A549 (cell line): ENCODE results near the gene RPS14. TPM values are rescaled to one million over a fixed set of nuclear protein-coding genes. Genes with fewer than 3 reads are reported as not detected.

Experiments
- ATAC-seq, 2 experiments: fragments of 200-7000 bp in 1 of 2; fragments of >200 bp in 1 of 2; cut with Nextera tagmentation in 1 of 2; cut with Tn5 transposase in 1 of 2; 3 replicates each; pipeline versions ENCODE4 v1.8.0 to v1.9.1; 2018 to 2020; ENCODE audit warnings: mild to moderate bottlenecking in 1 of 2, moderate library complexity in 1 of 2
- CTCF ChIA-PET: fragments of 300-600 bp; sonication (Branson Sonifier 250); formaldehyde crosslinking; extraction: SDS; loops from one replicate; lab custom pipeline; 2021; ENCODE audit warnings: antibody characterized with exemption, inconsistent platforms; lab: Yijun Ruan, JAX
- POLR2A ChIA-PET: fragments of 350-600 bp; formaldehyde crosslinking; extraction: SDS; loops from one replicate; lab custom pipeline; 2021; ENCODE audit warnings: antibody characterized with exemption, inconsistent platforms; lab: Yijun Ruan, JAX
- DNase-seq, 2 experiments: peaks; one replicate each; pipeline versions ENCODE4 v3.0.0 to v3.0.0-alpha.2; 2011 to 2016; ENCODE audit warnings: low read depth in 1 of 2, low spot score in 1 of 2
- FAIRE-seq: peaks from 2 replicates; lab custom pipeline; 2011; peaks lifted over from hg19 to GRCh38; lab: Jason Lieb, UNC
- H3K27ac ChIP-seq, 2 experiments: fragments of >200 bp; sonication (Bioruptor Twin); formaldehyde crosslinking; 3 replicates each; pipeline ENCODE4 v1.5.1; 2016 to 2017
- H3K4me1 ChIP-seq: fragments of >200 bp; sonication (Bioruptor Twin); formaldehyde crosslinking; 3 replicates; pipeline ENCODE4 v1.6.1; 2016
- H3K4me2 ChIP-seq: fragments of >200 bp; sonication (Bioruptor Twin); formaldehyde crosslinking; 3 replicates; pipeline ENCODE4 v1.6.1; 2016
- H3K4me3 ChIP-seq: fragments of >200 bp; sonication (Bioruptor Twin); formaldehyde crosslinking; 3 replicates; pipeline ENCODE4 v1.5.1; 2016
- H3K9me3 ChIP-seq: fragments of >200 bp; sonication (Bioruptor Twin); formaldehyde crosslinking; 3 replicates; pipeline ENCODE4 v1.6.1; 2016
- BHLHE40 ChIP-seq: IDR thresholded peaks from 2 replicates; pipeline ENCODE4 v1.6.1; 2012; ENCODE audit warnings: low read depth, low read length, inconsistent platforms
- CTCF ChIP-seq: fragments of >200 bp; sonication (Bioruptor Twin); formaldehyde crosslinking; IDR thresholded peaks from 3 replicates; pipeline ENCODE4 v1.5.1; 2016
- E2F6 ChIP-seq: IDR thresholded peaks from 2 replicates; pipeline ENCODE4 v1.6.1; 2012; ENCODE audit warnings: low read depth, borderline replicate concordance
- FOSL2 ChIP-seq, 2 experiments: fragments of 450-650 bp in 1 of 2; fragments of >200 bp in 1 of 2; sonication (Bioruptor Twin) in 1 of 2; formaldehyde crosslinking; IDR thresholded peaks; 2 replicates each; pipeline versions ENCODE4 v1.5.0 to v1.6.1; 2016 to 2020; ENCODE audit warnings: mild to moderate bottlenecking in 1 of 2, moderate library complexity in 1 of 2
- GATA3 ChIP-seq: IDR thresholded peaks from 2 replicates; pipeline ENCODE4 v1.6.1; 2012; ENCODE audit warnings: borderline replicate concordance
- KDM1A ChIP-seq: fragments of 200-600 bp; sonication (generic); IDR thresholded peaks from 2 replicates; pipeline ENCODE4 v1.6.1; 2016; ENCODE audit warnings: low read depth, mild to moderate bottlenecking
- MAX ChIP-seq: IDR thresholded peaks from 2 replicates; pipeline ENCODE4 v1.6.1; 2012
- MYC ChIP-seq: IDR thresholded peaks from 2 replicates; pipeline ENCODE4 v1.6.1; 2012; ENCODE audit warnings: mild to moderate bottlenecking, inconsistent platforms, low read length, improper control_type of control experiment, borderline replicate concordance
- NPAS2 ChIP-seq: fragments of 250-450 bp; sonication (Bioruptor Pico); IDR thresholded peaks from 2 replicates; pipeline ENCODE4 v1.8.0; 2022; ENCODE audit warnings: mild to moderate bottlenecking, moderate library complexity, borderline replicate concordance
- PBX3 ChIP-seq: IDR thresholded peaks from 2 replicates; pipeline ENCODE4 v1.6.1; 2012
- POLR2A ChIP-seq: IDR thresholded peaks from 2 replicates; pipeline ENCODE4 v1.6.1; 2012; ENCODE audit warnings: mild to moderate bottlenecking, low read length
- RAD21 ChIP-seq, 2 experiments: fragments of >200 bp in 1 of 2; sonication (Bioruptor Twin) in 1 of 2; formaldehyde crosslinking in 1 of 2; IDR thresholded peaks in 1 of 2; conservative IDR thresholded peaks in 1 of 2; 2 replicates in 1 of 2; 3 replicates in 1 of 2; pipeline ENCODE4 v1.6.1; 2012 to 2018; ENCODE audit warnings: inconsistent platforms in 1 of 2
- RFX5 ChIP-seq: fragments of 450-650 bp; IDR thresholded peaks from 2 replicates; pipeline ENCODE4 v1.7.1; 2014; ENCODE audit warnings: antibody characterized with exemption, mild to moderate bottlenecking, moderate library complexity
- RNF2 ChIP-seq: fragments of 200-600 bp; sonication (generic); IDR thresholded peaks from 2 replicates; pipeline ENCODE4 v1.6.1; 2016; ENCODE audit warnings: low read depth, mild to moderate bottlenecking, antibody characterized with exemption, moderate library complexity, borderline replicate concordance
- SMC3 ChIP-seq: fragments of >200 bp; sonication (Bioruptor Twin); formaldehyde crosslinking; IDR thresholded peaks from 3 replicates; pipeline ENCODE4 v1.6.1; 2018; ENCODE audit warnings: inconsistent platforms
- TP53 ChIP-seq: fragments of 250-450 bp; sonication (Bioruptor Pico); IDR thresholded peaks from 2 replicates; pipeline ENCODE4 v1.5.0; 2021; ENCODE audit warnings: mild to moderate bottlenecking, moderate library complexity
- WGBS: methylation state at CpG from one replicate; pipeline ENCODE4 v1.1.6; 2017; ENCODE audit errors: missing lambda C conversion rate; 5-methylcytosine and 5-hydroxymethylcytosine counted together
- polyA plus RNA-seq, 4 experiments: library from polyadenylated mRNA; depleted of rRNA in 3 of 4; stranded (reverse); fragments of >200 nt; fragmentation: RNase III in 1 of 4; extraction: RNeasy Plus Mini Kit Qiagen cat#74134 plus additional on column Dnase treatment in 1 of 4; gene quantifications; 2 replicates in 3 of 4; 3 replicates in 1 of 4; pipeline ENCODE4 v1.2.3, GENCODE V29; 2011 to 2017

The RPS14 gene
- polyA plus RNA-seq, 2 of the 4 experiments (the other 2 are of a cell fraction), result 3,794 to 3,799 TPM

GRCh38 chr5:150438873-150439546 is 10.5 kb downstream of the RPS14 start:
- WGBS, result 49% methylated on average over 4 of the region's 4 CpGs

GRCh38 chr5:150436141-150436680 is 13.3 kb downstream of the RPS14 start:
- TF ChIP-seq MAX (peak; percentile 79), RAD21 (conservative IDR thresholded peaks at IDR 0.05 in 1 of 2, IDR thresholded peaks at IDR 0.05 in 1 of 2) (peak; percentile 88 to 91), POLR2A (no peak), RFX5 (peak; percentile 29; the same call in 1 of the 2 replicates), FOSL2 (IDR thresholded peaks at IDR 0.05) (no peak), FOSL2 (CRISPR knock-in tag; IDR thresholded peaks at IDR 0.05) (peak; percentile 51; the same call in 1 of the 2 replicates), NPAS2 (CRISPR knock-in tag) (no peak), CTCF (peak; percentile 87), TP53 (CRISPR knock-in tag) (no peak), KDM1A (no peak), GATA3 (no peak), PBX3 (no peak), SMC3 (peak; percentile 86), BHLHE40 (no peak), MYC (0 out of 2 replicates have a peak, but pooled peaks have one; percentile 39)
- ATAC-seq (peak; percentile 86 to 88), FAIRE-seq (no peak), DNase-seq (peak; percentile 88 to 95)
- no peak overlapping the region for H3K4me3 ChIP-seq
- no peaks in the 10 kb centered on the region for H3K4me1 ChIP-seq
- no peak overlapping the region for H3K27ac ChIP-seq
- no peaks in the 10 kb centered on the region for H3K9me3 ChIP-seq
- H3K4me2 ChIP-seq, result peak overlapping the region; percentile 34; the same call in 1 of the 3 replicates
- CTCF ChIA-PET, result interaction anchor here (0.6 to 3.3 kb wide), 30 partner anchors 9 to 445 kb away, joined by 3 to 14 read pairs (median 4); partner anchors contain the start of gene RPS14
- POLR2A ChIA-PET, result interaction anchor here (0.5 to 1.0 kb wide), 3 partner anchors 14 to 204 kb away, joined by 3 to 10 read pairs (median 4); partner anchors contain the start of gene SYNPO
- WGBS, result 27% methylated on average over 10 of the region's 13 CpGs

More at GRCh38 chr5:150438873-150439546, 10.5 kb downstream of the RPS14 start:
- POLR2A ChIA-PET, result interaction anchor here (1.1 kb wide), 1 partner anchor 11 kb away, joined by 3 read pairs; no protein-coding TSS in a partner anchor
- no peak for FAIRE-seq
- H3K4me3 ChIP-seq, result no peak overlapping the region
- peak; percentile 68 to 83 for DNase-seq
- peak; percentile 55 to 67; a peak in 4 of 6 replicates for ATAC-seq
- H3K4me1 ChIP-seq, result 0 out of 3 replicates have a peak, but pooled peaks cover 4% of the 10 kb centered on the region
- no peaks in the 10 kb centered on the region for H3K9me3 ChIP-seq
- TF ChIP-seq RAD21 (conservative IDR thresholded peaks at IDR 0.05 in 1 of 2, IDR thresholded peaks at IDR 0.05 in 1 of 2) (0 out of 5 replicates have a peak, but pooled peaks of 1 of the 2 experiments have one; percentile 23), E2F6 (no peak), CTCF (peak; percentile 49), RNF2 (no peak)
- no peak overlapping the region for H3K4me2 ChIP-seq
- H3K27ac ChIP-seq, result no peak overlapping the region
- CTCF ChIA-PET, result interaction anchor here (1.6 to 3.3 kb wide), 2 partner anchors 11 kb away, joined by 6 to 9 read pairs; partner anchors contain the start of gene RPS14
